22Rv1 (cell line): ENCODE results near the gene DHX35.

Experiments used
- H3K27ac ChIP-seq: fragments of 450-650 bp; 2 replicates; pipeline ENCODE4 v1.5.1; 2017
- ZFX ChIP-seq: fragments of 450-650 bp; IDR thresholded peaks from 2 replicates; pipeline ENCODE4 v1.6.1; 2017; ENCODE audit warnings: antibody characterized with exemption, borderline replicate concordance
- TF ChIP-seq, protein P1 (sequence below): fragments of 450-650 bp; IDR thresholded peaks from 2 replicates; pipeline ENCODE4 v1.5.1; 2017; ENCODE audit warnings: mild to moderate bottlenecking

DHX35 gene

DNA sequence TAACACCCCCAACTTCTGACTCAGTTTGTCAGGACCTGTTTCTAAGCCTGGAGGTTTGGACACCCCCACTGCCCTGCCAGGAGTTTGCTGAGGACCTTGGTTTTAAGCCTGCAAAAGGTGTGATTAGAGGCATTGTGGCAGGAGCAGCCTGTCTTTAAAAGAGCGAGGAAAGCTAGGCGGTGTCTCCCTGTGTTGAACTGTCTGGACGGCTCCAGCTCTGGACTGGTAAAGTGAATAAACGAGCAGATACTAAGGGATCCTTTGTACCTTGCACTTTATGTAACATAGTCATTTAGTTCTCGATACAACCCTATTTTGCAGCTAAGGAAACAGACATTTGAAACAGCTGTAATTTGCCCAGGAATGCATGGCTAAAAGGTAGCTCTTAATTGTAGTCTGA is 21.5 kb upstream of the DHX35 start:
- no peak overlapping the region for H3K27ac ChIP-seq
- TF ChIP-seq, protein P1, sequence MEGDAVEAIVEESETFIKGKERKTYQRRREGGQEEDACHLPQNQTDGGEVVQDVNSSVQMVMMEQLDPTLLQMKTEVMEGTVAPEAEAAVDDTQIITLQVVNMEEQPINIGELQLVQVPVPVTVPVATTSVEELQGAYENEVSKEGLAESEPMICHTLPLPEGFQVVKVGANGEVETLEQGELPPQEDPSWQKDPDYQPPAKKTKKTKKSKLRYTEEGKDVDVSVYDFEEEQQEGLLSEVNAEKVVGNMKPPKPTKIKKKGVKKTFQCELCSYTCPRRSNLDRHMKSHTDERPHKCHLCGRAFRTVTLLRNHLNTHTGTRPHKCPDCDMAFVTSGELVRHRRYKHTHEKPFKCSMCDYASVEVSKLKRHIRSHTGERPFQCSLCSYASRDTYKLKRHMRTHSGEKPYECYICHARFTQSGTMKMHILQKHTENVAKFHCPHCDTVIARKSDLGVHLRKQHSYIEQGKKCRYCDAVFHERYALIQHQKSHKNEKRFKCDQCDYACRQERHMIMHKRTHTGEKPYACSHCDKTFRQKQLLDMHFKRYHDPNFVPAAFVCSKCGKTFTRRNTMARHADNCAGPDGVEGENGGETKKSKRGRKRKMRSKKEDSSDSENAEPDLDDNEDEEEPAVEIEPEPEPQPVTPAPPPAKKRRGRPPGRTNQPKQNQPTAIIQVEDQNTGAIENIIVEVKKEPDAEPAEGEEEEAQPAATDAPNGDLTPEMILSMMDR: no peak
- TF ChIP-seq ZFX: no peak

DNA sequence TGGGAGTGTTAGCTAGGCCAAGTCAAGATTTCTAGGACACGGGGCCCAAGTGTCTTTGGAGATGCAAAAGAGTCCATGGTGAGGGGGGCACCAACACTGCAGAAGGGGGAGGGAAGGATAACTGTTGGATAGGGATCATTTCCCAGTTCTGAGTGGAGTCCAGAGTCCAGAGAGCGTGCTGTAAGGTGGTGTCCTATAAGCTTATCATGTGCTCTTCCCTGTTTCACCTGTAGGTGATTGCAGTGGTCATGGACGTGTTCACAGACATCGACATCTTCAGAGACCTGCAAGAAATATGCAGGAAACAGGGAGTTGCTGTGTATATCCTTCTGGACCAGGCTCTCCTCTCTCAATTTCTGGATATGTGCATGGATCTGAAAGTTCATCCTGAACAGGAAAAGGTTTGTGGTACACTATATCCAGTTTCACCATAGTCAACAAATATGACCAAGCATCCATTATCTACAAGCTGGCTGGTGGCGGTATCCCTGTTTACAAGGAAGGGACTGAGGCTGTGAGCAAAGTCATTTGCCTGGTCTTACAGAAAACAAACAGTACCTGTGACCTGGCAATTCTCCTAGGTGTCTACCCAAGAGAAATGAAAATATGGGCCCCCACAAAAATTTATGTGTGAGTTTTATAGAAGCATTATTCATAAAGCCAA is 20.3 kb upstream of the DHX35 start:
- H3K27ac ChIP-seq: no peak overlapping the region
- TF ChIP-seq, protein P1: no peak
- TF ChIP-seq ZFX: no peak

DNA sequence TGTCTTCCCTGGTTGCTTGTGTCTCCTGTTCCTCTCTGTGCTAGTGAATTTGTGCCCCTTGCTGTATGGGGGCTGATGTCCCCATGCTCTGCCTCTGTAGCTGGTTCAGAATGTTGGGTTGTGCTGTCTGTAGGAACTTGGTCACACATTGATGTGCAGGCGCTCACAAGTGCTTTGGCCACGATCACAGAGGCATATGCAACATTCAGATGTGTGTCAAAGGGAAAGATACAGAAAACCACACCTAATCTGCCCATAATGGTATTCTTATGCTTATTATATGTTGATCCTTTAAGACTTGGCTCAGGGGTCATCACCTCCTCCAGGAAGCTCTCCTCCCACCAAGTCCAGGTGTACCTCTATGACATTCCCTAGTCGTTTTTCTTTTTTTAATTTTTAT is 17.1 kb upstream of the DHX35 start:
- TF ChIP-seq, protein P1: no peak
- TF ChIP-seq ZFX: no peak
- H3K27ac ChIP-seq: no peak overlapping the region

DNA sequence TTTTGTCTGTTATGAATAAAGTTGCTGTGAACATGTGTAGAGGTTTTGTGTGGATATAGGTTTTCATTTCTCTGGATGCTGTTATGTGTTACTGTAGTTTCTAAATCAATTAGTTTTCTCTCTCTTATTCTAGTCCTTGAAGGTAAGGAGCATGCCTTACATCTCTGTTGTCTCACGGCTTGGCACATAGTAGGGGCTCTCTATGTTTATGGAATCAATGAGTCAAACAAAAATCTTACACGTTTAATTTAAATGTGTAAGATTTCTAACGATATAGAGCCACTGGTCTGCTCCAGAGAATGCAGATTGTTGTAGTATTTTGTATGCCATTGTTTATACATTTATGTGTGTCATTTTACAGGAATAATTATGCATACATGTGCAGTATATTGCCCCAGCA is 15.3 kb upstream of the DHX35 start:
- H3K27ac ChIP-seq: no peak overlapping the region
- no peak for TF ChIP-seq ZFX
- TF ChIP-seq, protein P1: no peak

GRCh38 chr20:38947931-38948362 is 14.2 kb upstream of the DHX35 start:
- no peak overlapping the region for H3K27ac ChIP-seq
- TF ChIP-seq ZFX: no peak
- TF ChIP-seq, protein P1: no peak

- no peak for TF ChIP-seq ZFX
- TF ChIP-seq, protein P1: no peak
- H3K27ac ChIP-seq: no peak overlapping the region
Observed at GRCh38 chr20:38950254-38950653, 11.9 kb upstream of the DHX35 start.

DNA sequence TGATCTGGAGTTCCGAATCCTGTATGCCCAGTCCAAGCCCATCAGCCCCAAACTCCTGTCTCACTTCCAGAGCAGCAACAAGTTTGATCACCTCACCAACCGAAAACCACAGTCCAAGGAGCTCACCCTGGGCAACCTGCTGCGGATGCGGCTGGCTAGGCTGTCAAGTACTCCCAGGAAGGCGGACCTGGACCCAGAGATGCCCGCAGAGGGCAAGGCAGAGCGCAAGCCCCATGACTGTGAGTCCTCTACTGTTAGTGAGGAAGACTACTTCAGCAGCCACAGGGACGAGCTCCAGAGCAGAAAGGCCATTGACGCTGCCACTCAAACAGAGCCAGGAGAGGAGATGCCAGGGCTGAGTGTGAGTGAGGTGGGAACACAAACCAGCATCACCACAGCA is 10.5 kb upstream of the DHX35 start:
- H3K27ac ChIP-seq: no peak overlapping the region
- TF ChIP-seq, protein P1: no peak
- TF ChIP-seq ZFX: no peak
